ENCODE data around the gene NUDT7.

NUDT7 gene

GRCh38 chr16:77780378-77780837 is 58.1 kb downstream of the NUDT7 start:
- no peak for DNase-seq (ENCODE audit: low spot score)

- DNase-seq (ENCODE audit: low spot score) = no peak
Observed at GRCh38 chr16:77781091-77781490, 58.8 kb downstream of the NUDT7 start.

- DNase-seq (ENCODE audit: low spot score) = no peak
Observed at GRCh38 chr16:77782694-77783093, 60.4 kb downstream of the NUDT7 start.

- DNase-seq (ENCODE audit: low spot score) = no peak
Observed at GRCh38 chr16:77784441-77785372, 62.4 kb downstream of the NUDT7 start.

GRCh38 chr16:77785373-77785764 is 63.1 kb downstream of the NUDT7 start:
- DNase-seq (ENCODE audit: low spot score) = no peak

- DNase-seq (ENCODE audit: low spot score) = no peak
Observed at GRCh38 chr16:77786186-77786847, 64.0 kb downstream of the NUDT7 start.

- DNase-seq (ENCODE audit: low spot score) = no peak
Observed at GRCh38 chr16:77787452-77787851, 65.1 kb downstream of the NUDT7 start.

- no peak for DNase-seq (ENCODE audit: low spot score)
Observed at GRCh38 chr16:77788181-77789084, 66.1 kb downstream of the NUDT7 start, which contains the start of gene VAT1L. Gene VAT1L, plus strand, starts transcription at chr16:77788564. Its CDS starts 119 bp downstream, at chr16:77788683.

- DNase-seq (ENCODE audit: low spot score) = no peak
Observed at GRCh38 chr16:77789085-77790008, 67.0 kb downstream of the NUDT7 start.

- DNase-seq (ENCODE audit: low spot score) = no peak
Observed at GRCh38 chr16:77790009-77790372, 67.7 kb downstream of the NUDT7 start.

GRCh38 chr16:77790912-77791311 is 68.6 kb downstream of the NUDT7 start:
- no peak for DNase-seq (ENCODE audit: low spot score)

Data from hematopoietic multipotent progenitor cell treated with erythropoietin and hydrocortisone succinate and interleukin-3 and kit ligand, for 17 days (in vitro differentiated cells).